H1 (cell line): ENCODE measurements around the gene GPRC6A. TPM values are rescaled to one million over a fixed set of nuclear protein-coding genes. Genes with fewer than 3 reads are reported as not detected.

ENCODE experiments used
- CREB1 ChIP-seq: IDR thresholded peaks from 2 replicates; pipeline ENCODE4 v1.6.1; 2012; ENCODE audit warnings: inconsistent platforms
- POLR2AphosphoS5 ChIP-seq: IDR thresholded peaks from 2 replicates; pipeline ENCODE4 v1.6.1; 2011; ENCODE audit warnings: low read depth, low read length
- TCF12 ChIP-seq: IDR thresholded peaks from 2 replicates; pipeline ENCODE4 v1.6.1; 2011; ENCODE audit warnings: low read depth, mild to moderate bottlenecking, low read length
- polyA plus RNA-seq, 7 experiments: library from polyadenylated mRNA; depleted of rRNA in 3 of 7; stranded (reverse) in 5 of 7; unstranded in 2 of 7; fragments of >200 nt in 5 of 7; fragments of 200-250 nt in 2 of 7; gene quantifications; 1 replicate in 5 of 7; 2 replicates in 1 of 7; 4 replicates in 1 of 7; pipeline versions ENCODE4 v1.2.1 to v1.2.3, GENCODE V29; 2011 to 2013; ENCODE audit warnings: missing spikeins in 2 of 7, mixed read lengths in 2 of 7
- total RNA-seq: library from RNA; stranded (reverse); fragmentation: NEBNext Ultra II Directional; extraction: Animal tissue kit (Norgen Biotek cat#: 25700); gene quantifications from 2 replicates; pipeline ENCODE4 v1.2.1, GENCODE V29; 2021

GPRC6A gene
- total and polyA plus RNA-seq, 2 of the 8 experiments (the other 6 are each of a cell fraction or from before 2014, with no cell fraction given), result 0.09 to 0.22 TPM

DNA sequence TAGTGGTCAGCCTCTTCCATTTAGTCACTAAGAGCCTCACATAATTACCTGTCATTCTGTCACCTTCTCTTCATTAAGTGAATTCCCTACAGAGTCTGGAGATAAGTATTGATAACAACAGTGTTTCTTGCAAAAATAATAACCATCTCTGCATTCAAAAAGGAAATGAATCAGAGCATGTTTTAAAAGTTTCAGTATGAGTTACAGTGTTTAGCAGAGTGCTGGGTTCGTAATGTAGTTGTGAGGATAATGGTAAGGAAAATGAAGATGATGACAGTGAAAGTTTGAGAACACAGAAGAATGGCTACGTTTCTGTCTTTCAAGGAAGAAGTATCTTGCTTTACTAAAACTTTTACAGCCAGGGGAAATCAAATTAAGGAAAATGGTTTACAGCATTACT lies 31.3 kb downstream of the GPRC6A start (continued):
- no peak for TF ChIP-seq POLR2AphosphoS5
- no peak for TF ChIP-seq TCF12
- no peak for TF ChIP-seq CREB1
